ENCODE data around the gene CALD1. TPM values are rescaled to one million over a fixed set of nuclear protein-coding genes. Genes with fewer than 3 reads are reported as not detected.
A peak's percentile ranks its signal among the peaks of the same experiment; 100 is the strongest.

CALD1 gene
- total RNA-seq, 1 experiment from 2014 or later: 107 TPM

DNA sequence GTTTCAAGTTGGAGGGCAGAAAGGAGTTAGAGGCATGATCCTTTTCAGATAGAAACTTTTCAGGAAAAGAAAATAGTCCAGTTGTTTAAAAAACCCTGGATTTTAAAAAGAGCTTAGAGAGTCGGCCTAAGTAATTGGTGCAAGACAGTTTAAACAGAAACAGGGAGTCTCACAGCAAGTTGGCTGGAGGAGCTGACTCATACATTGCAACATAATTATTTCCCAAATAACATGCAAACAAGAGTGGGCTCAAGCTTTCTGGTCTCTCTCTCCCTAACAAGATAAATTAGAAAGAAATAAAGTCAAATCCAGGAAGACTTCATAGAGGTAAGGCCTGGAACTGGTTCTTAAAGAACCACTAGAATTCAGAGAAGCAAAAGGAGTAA lies 106.5 kb downstream of the CALD1 start:
- Histone ChIP-seq H3K18ac (ENCODE audit: insufficient read length, low read depth, low read length) (no peak overlapping the region), H4K5ac (ENCODE audit: insufficient read length, low read depth, low read length) (no peak overlapping the region), H3K14ac (ENCODE audit: insufficient read depth, low read length) (no peak overlapping the region), H3K56ac (ENCODE audit: insufficient read length, low read depth, low read length) (no peak overlapping the region), H2BK20ac (ENCODE audit: low read depth, low read length, poor library complexity, severe bottlenecking) (no peak overlapping the region), H2AK5ac (ENCODE audit: insufficient read length, low read length) (no peak overlapping the region), H2BK15ac (ENCODE audit: low read depth, low read length) (no peak overlapping the region), H3K4me2 (ENCODE audit: insufficient read depth, insufficient read length, low read length) (no peak overlapping the region), H3K79me2 (ENCODE audit: insufficient read depth, low read length) (no peaks in the 10 kb centered on the region), H3K27me3 (ENCODE audit: insufficient read depth, low read length) (no peaks in the 10 kb centered on the region), H3K79me1 (ENCODE audit: insufficient read depth, low read depth, low read length, poor library complexity, severe bottlenecking) (no peaks in the 10 kb centered on the region), H4K20me1 (ENCODE audit: control insufficient read depth, insufficient read depth, insufficient read length) (no peaks in the 10 kb centered on the region), H2BK12ac (ENCODE audit: insufficient read length, low read depth, low read length) (no peak overlapping the region), H2BK120ac (ENCODE audit: low read depth, low read length, poor library complexity, severe bottlenecking) (no peak overlapping the region), H3K4ac (ENCODE audit: low read depth, low read length) (no peak overlapping the region), H4K8ac (replicated peaks; ENCODE audit: insufficient read length, low read depth, low read length) (no peak overlapping the region), H3K23ac (ENCODE audit: insufficient read length, low read depth, low read length) (no peak overlapping the region), H3K23me2 (ENCODE audit: insufficient read length, low read depth, low read length, poor library complexity, severe bottlenecking) (no peaks in the 10 kb centered on the region), H2AFZ (ENCODE audit: low read length) (no peak overlapping the region), H4K91ac (ENCODE audit: insufficient read length, low read depth, low read length) (no peak overlapping the region), H3T11ph (ENCODE audit: low read length) (no peak overlapping the region), H3K4me1 (ENCODE audit: insufficient read depth, low read length) (peaks cover 4% of the 10 kb centered on the region; the same call in 1 of the 2 replicates), H3K27ac (ENCODE audit: insufficient read length, low read depth, low read length) (no peak overlapping the region), H2BK5ac (ENCODE audit: insufficient read length, low read length) (no peak overlapping the region), H3K9ac (ENCODE audit: extremely low read depth, insufficient read length, low read length) (no peak overlapping the region), H3K9me3 (ENCODE audit: control insufficient read depth, low read depth, low read length) (no peaks in the 10 kb centered on the region)
- Mint-ChIP-seq H3K27ac (peak overlapping the region in 1 of 3 experiments; percentile 0; a peak in 1 of 7 replicates), H3K27me3 (ENCODE audit: low read depth) (no peaks in the 10 kb centered on the region), H3K4me3 (no peak overlapping the region), H3K4me1 (peaks cover 16% of the 10 kb centered on the region in 2 experiments), H3K36me3 (ENCODE audit: insufficient read depth in 1 of 3, low read depth in 3 of 3) (no peaks in the 10 kb centered on the region), H3K9me3 (no peaks in the 10 kb centered on the region)
- WGBS (ENCODE audit: extremely low coverage, insufficient read length, low lambda C conversion rate): no CpG with 5 or more reads among the region's 1 CpG
- no peak for DNase-seq
- TF ChIP-seq, protein P1, sequence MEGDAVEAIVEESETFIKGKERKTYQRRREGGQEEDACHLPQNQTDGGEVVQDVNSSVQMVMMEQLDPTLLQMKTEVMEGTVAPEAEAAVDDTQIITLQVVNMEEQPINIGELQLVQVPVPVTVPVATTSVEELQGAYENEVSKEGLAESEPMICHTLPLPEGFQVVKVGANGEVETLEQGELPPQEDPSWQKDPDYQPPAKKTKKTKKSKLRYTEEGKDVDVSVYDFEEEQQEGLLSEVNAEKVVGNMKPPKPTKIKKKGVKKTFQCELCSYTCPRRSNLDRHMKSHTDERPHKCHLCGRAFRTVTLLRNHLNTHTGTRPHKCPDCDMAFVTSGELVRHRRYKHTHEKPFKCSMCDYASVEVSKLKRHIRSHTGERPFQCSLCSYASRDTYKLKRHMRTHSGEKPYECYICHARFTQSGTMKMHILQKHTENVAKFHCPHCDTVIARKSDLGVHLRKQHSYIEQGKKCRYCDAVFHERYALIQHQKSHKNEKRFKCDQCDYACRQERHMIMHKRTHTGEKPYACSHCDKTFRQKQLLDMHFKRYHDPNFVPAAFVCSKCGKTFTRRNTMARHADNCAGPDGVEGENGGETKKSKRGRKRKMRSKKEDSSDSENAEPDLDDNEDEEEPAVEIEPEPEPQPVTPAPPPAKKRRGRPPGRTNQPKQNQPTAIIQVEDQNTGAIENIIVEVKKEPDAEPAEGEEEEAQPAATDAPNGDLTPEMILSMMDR (conservative IDR thresholded peaks at IDR 0.05): no peak

Measured in H9 (cell line).